HG03521 (cell line): ENCODE results near the gene HHAT.

Experiments
- ATAC-seq: cut with Tn5 transposase; IDR thresholded peaks from one replicate; pipeline ENCODE4 v1.9.1; 2021; ENCODE audit warnings: mild to moderate bottlenecking, moderate library complexity; ENCODE audit not compliant: unreplicated experiment

HHAT gene

GRCh38 chr1:210531475-210532222, 202.9 kb downstream of the HHAT start:
- no peak for ATAC-seq

DNA sequence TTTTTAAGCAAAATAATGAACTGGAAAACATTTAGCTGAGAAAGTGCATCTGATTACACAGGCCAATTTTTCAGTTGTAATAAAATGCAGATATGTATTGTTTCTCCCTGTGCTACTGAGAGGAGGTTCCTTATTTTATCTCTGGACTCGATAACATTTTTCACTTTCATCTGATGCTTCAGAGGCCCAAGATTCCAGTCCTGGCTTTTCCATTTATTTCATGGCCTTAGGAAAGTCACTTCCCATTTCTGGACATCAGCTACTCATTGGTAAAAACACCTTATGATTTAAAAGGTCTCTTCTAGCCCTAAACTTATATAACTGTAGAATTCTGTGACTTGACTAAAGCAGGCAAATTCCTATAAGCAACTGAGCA, 203.5 kb downstream of the HHAT start:
- ATAC-seq, result no peak

GRCh38 chr1:210535761-210536160, 207.1 kb downstream of the HHAT start:
- ATAC-seq, result no peak

- ATAC-seq, result no peak
Measured at GRCh38 chr1:210536254-210536961, 207.7 kb downstream of the HHAT start.

GRCh38 chr1:210540288-210540687, 211.6 kb downstream of the HHAT start:
- ATAC-seq, result no peak

GRCh38 chr1:210541680-210542358, 213.1 kb downstream of the HHAT start:
- no peak for ATAC-seq

GRCh38 chr1:210551899-210552298, 223.2 kb downstream of the HHAT start:
- no peak for ATAC-seq

DNA sequence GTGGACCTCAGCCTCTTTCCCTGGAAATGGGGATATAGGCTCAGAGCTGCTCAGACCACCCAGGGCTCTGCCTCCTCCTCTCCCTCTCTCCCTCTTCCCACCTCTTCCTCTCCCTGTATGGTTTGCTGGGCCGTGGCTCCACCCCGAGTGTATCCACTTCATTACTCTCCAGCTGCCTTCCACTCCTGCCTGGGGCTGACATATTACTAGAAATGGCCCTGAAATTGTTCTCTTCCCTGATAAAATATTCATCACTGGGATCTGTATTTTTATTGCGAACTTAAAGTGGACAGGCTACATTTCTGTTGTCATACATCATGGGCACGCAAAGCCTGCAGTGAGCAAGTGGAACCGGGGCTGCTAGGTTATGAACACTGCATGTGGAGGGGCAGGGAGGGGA, 225.0 kb downstream of the HHAT start:
- ATAC-seq, result no peak

DNA sequence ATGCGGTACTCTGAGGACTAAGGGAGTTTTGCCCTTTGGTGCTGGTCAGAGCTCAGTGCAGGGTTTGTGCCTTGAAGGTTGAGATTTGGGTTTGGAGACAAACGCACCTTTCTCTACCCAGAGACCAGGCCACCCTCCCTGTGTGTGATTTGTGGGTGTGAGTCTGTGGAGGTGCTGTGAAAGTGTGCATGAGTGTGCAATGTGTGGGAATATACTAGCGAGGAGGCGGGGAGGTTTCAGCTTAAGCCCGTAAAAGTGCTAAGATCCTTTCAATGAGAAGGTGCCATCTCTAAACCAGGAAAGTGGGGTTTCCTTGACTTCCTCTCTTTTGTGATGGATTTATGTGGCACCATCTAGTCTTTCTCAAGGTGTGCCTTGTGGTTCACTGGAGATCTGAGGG, 225.7 kb downstream of the HHAT start:
- no peak for ATAC-seq

DNA sequence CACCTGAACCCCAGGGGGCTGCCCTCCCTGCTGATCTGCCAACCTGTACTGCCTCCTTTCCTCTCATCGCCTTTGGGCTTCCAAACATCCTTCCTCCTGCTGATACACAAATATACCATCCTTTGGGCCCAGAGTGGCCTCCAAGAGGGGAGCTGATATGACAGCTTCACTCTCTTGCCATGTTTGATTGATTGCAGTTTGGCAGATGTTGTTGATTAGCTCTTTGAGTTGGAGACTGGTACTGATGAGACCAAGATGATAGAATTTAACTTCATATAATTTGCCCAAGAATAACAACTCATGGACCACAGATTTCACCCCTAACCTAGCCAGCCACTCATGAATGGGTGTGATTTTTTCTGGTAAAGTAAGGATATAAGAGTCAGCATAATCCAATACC, 227.8 kb downstream of the HHAT start:
- ATAC-seq, result no peak

GRCh38 chr1:210557426-210558077, 228.8 kb downstream of the HHAT start:
- no peak for ATAC-seq

DNA sequence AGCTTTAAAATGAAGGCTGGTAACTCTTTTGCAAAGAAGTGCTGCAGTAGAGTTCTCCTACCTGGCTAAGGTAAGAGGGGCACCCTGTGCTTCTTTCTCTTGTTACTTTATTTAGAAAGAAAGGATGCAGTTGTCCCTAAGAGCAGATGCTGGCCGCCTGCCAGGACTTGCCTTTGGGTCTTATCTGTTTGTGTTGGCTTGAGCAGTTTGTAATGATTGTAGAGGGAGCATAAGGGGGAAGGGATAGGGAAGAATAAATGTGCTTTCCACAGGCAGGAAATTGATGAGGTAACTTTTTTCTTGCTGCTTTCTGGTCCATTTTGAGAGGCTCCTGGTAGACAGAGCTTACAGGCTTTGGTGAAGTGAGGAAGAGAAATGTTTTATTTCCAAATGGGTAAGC, 229.6 kb downstream of the HHAT start:
- no peak for ATAC-seq

GRCh38 chr1:210565306-210565705, 236.6 kb downstream of the HHAT start:
- ATAC-seq, result no peak

- ATAC-seq, result no peak
Measured at GRCh38 chr1:210568631-210569030, 239.9 kb downstream of the HHAT start.

GRCh38 chr1:210570116-210570515, 241.4 kb downstream of the HHAT start:
- ATAC-seq, result no peak

GRCh38 chr1:210571356-210572284, 242.9 kb downstream of the HHAT start:
- no peak for ATAC-seq

DNA sequence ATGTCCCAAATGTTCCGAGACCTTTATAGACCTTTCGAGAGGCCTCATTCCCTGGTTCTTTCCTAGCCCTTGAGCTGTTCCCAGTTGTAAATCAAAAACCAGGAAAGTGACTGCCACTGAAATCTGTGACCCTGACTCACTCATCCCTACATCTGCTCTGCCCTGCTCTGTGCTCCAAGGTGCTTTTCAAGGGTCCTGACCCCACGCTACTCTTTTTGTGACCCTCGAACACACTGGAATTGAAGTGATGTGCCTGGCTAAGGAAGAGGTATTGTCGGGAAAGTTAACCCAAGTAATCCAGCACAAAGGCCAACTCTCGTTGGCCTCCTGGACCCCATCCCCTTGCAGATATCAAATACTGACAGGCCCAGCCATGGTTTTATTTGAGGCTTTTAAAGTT, 244.4 kb downstream of the HHAT start:
- no peak for ATAC-seq

- ATAC-seq, result peak; percentile 45
Measured at GRCh38 chr1:210582205-210582970, 253.7 kb downstream of the HHAT start.

DNA sequence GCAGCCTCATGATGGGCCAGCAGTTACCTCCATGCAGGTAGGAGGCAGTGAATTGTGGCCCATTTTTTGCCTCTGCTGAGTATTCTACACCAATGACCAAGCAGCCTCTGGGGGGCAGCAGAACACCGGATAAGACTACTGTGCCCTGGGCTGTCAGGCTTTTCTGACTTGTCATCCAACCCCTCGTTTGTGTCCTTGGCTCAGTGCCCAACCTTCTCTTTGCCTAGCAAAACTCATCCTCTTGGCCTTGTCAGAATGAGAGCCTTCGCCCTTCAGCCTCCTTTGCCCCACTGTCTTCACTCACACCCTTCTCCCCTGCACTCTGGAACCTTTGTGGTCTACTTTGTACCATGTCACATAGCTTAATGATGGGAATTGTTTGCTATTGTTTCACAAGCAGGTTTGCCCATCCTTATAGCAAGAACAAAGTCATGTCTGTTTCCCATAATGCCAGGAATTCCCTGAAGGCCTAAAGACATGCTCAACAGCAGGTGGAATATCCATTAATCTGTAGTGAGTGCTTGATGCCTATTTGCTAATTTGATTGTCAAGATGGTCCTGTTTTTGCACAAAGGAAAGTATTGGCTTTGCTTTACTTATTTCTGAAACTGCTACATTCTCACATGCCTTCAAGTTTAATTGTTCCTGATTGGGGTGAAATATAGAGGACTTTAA, 255.9 kb downstream of the HHAT start:
- ATAC-seq, result peak; percentile 83
